ENCODE measurements around the gene AP1S3.

GRCh38 chr2:223815186-223815883 is 22.0 kb downstream of the AP1S3 start:
- TF ChIP-seq CTCF (IDR thresholded peaks at IDR 0.05) (no peak), POLR2A (IDR thresholded peaks at IDR 0.05) (no peak)

All from heart left ventricle (tissue), 13 donors.